ENCODE data around the gene CREB3.

GRCh38 chr9:35746583-35746982 lies 14.1 kb downstream of the CREB3 start:
- TF ChIP-seq, protein P1, sequence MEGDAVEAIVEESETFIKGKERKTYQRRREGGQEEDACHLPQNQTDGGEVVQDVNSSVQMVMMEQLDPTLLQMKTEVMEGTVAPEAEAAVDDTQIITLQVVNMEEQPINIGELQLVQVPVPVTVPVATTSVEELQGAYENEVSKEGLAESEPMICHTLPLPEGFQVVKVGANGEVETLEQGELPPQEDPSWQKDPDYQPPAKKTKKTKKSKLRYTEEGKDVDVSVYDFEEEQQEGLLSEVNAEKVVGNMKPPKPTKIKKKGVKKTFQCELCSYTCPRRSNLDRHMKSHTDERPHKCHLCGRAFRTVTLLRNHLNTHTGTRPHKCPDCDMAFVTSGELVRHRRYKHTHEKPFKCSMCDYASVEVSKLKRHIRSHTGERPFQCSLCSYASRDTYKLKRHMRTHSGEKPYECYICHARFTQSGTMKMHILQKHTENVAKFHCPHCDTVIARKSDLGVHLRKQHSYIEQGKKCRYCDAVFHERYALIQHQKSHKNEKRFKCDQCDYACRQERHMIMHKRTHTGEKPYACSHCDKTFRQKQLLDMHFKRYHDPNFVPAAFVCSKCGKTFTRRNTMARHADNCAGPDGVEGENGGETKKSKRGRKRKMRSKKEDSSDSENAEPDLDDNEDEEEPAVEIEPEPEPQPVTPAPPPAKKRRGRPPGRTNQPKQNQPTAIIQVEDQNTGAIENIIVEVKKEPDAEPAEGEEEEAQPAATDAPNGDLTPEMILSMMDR (IDR thresholded peaks at IDR 0.05 in 4 of 5, conservative IDR thresholded peaks at IDR 0.05 in 1 of 5), result no peak
- no peak for TF ChIP-seq POLR2A (IDR thresholded peaks at IDR 0.05)
